HG03521 (cell line): ENCODE results near the gene TESPA1.
"Not testable (repeated sequence)": the region's sequence is repeated elsewhere in the genome, so short reads cannot be mapped to it uniquely, and the experiment has no call there.

Experiments used
- ATAC-seq: cut with Tn5 transposase; IDR thresholded peaks from one replicate; pipeline ENCODE4 v1.9.1; 2021; ENCODE audit warnings: mild to moderate bottlenecking, moderate library complexity; ENCODE audit not compliant: unreplicated experiment

The TESPA1 gene

DNA sequence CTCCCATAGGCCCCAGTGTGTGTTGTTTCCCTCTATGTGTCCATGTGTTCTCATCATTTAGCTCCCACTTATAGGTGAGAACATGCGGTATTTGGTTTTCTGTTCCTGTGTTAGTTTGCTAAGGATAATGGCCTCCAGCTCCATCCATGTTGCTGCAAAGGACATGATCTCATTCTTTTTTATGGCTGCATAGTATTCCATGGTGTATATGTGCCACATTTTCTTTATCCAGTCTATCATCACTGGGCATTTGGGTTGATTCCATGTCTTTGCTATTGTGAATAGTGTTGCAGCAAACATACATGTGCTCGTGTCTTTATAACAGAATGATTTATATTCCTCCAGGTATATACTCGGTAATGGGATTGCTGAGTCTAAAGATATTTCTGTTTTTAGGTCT is 2.2 kb upstream of the TESPA1 start:
- ATAC-seq: not testable (repeated sequence)

DNA sequence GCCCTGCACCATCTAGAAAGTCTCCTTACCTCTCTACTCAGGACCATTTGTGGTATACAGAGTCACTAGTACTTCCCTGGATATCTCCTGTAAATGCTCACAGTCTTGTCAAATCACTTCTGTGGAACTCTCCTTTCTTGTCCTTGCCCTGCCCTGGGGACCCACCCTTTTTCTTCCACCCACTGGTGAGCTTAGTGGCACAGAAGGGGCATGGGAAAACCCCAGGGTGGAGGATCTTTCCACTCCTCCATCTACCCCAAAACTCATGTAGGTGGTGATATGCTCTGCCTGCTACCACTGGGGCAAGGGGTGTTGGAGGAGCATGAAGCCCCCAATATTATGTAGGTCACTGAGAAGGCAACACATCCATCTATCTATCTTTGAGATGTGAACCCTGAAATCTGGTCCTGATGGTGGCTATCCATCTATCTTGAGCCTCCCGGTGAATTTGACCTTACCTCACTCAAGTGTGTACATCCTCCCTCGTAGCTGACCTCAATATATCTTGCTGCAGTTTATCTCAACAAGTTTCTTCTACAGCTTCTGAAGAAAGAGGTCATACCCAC is 943 bp downstream of the TESPA1 start:
- ATAC-seq: no peak

DNA sequence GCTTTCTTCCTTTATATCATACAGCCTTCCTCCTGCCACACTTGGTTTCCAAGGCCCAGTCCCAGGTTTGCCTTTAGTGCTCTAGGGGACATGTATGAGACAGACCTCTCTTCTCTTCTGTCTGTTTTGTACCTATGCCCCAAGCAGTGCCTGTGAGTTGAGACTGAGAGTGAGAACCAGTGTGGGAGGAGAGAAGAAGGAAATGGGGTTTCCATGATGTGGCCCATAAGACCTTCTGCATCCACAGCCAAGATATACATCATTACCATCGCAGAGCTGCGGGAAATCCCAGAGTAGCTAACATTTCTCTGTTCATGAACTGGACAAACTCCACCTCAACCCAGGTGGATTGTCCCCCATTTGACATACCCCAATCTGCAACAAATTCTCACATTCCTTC is 2.8 kb downstream of the TESPA1 start:
- no peak for ATAC-seq

DNA sequence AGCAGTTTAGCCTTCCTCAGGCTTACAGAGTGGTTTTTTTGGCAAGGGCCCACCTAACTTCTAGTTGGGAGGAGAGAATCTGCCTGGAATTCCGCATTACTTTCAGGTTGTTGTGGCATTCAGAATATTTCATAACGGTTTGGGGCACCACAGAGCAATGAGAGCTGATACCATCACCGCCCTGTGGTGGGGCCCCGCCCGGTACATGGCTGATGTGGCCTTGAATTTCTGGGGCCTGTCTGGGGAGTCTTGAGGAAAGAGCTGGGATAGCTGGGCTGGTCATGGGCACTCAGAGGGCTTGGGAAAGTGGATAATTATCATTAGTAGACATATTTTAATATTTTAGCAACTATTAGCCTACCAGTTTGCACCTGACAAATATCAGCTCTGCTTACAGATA is 4.2 kb downstream of the TESPA1 start:
- no peak for ATAC-seq

DNA sequence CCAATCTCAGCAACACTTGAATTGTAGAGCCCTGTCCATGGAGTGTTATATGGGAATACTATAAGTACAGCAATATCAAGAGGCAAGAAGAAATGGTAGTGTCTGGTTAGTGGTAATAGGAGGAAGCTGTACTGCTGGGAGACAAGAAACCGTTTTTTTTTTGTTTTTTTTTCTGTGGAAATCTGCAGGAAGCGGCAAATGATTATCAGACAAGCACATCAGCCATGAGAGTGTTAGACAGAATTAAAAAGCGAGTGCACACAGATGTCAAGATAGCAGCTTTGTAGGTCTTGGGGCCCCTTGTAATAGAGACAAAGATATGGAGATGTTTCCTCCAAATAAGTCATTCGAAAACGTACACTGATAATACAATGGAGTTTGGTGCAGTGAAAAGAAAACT is 6.7 kb downstream of the TESPA1 start:
- ATAC-seq: no peak

DNA sequence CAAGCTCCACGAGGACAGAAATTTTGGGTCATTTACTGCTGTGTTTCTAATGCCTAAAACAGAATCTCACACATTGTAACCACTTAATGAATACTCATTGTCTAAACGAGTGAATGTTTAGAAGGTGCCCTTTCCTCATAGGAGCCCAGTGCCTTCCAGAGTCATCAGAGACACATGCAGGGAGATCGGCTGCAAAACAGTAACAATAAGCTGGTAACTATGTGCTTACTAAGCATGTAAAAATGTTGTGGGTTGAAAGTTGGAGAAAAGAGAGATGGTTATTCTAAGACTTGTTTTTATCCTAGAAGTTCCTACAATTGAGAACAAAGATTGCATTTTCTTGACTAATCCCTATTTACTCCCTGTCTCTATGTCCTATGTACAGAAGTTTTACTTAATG is 7.4 kb downstream of the TESPA1 start:
- ATAC-seq: no peak

DNA sequence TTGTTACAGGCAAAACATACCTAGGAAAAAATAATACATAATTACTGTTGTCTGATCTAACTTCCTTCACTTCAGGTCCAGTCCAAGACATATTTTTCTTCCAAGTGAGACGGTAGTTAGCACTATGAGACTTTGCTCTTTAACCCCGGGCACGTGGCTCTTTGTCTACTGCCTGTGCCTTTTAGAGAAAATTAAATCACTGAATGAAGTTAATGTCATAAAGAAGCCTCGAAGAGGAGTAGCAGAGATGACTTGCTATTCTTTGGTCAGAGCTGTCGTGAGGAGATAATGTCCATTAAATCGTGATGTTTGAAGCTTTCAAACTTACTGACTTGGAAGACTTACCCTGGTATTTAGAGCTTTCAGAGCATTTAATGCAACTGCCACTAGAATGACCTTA is 8.7 kb downstream of the TESPA1 start:
- ATAC-seq: no peak

DNA sequence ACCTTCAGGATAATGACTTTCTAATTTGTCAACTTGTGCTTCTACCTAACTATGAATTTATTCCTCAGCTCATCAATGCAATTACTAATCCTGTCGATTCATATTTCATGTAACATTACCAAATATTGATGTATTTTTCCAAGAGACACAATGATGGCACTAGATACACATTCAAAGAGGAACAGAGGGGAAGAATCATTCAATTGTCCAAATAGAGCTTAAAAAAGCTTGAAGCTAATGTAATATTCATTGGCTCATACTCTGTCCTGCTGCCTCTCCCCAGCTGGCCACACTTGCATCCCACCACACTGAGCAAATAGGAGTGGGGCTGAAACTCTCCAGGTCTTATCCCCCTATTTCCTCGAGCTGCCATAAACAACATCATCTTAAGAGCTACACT is 9.3 kb downstream of the TESPA1 start:
- ATAC-seq: no peak

DNA sequence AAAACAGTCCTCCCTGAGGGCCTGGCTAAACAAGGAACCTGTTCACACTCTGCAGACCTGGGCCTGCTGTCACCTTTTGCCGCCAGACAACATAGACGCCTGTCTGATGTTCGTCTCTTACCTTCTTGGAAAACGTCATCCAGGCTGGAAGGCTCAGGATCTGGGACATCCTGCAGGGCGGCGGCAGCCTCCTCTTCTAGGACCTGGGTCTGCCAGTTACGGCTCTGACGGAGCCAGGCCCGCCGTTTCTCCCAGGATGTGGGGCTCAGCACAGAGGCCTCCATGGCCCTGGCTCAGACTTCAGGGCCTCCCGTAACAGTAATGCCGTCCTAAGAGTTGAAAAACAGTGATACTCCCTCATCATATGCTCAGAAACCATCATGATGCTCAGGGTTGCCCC is 10.3 kb downstream of the TESPA1 start:
- no peak for ATAC-seq

DNA sequence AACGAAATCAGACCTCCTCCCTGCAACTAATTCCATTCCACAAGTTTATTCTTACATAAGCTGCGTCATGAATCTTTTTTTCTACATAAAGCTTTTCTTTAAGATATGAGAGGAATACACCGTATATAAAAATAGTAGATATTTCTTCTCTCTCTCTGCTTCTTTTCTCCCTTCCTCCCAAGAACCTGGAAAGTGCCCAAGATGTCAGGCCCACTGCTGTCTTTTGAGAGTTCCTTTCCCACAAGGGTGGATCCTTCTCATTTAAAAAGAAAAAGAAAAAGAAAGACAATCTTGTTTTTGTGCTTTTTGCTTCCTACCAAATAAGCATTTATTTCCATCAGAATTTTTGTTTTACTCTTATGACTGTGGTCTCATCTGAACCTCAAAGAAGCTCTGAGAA is 11.0 kb downstream of the TESPA1 start:
- no peak for ATAC-seq

DNA sequence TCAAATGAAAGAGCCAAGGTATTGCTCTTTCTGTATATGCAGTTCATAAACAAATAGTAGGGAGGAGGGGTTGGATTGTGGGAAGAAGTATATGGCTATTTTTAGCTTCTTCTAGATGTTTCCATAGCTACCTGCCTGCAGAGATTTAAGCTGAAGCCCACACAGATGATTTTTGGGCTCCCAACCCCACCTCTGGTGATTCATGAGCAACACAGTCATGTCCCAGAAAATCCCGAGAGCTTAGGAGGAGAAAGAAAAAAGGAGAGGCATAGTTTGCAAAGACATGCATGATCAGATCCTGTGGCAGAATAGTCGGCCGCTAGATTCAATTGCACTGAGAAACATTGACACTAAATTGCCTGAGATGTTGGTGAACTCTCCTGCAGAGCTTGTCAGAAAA is 13.8 kb downstream of the TESPA1 start:
- ATAC-seq: no peak

DNA sequence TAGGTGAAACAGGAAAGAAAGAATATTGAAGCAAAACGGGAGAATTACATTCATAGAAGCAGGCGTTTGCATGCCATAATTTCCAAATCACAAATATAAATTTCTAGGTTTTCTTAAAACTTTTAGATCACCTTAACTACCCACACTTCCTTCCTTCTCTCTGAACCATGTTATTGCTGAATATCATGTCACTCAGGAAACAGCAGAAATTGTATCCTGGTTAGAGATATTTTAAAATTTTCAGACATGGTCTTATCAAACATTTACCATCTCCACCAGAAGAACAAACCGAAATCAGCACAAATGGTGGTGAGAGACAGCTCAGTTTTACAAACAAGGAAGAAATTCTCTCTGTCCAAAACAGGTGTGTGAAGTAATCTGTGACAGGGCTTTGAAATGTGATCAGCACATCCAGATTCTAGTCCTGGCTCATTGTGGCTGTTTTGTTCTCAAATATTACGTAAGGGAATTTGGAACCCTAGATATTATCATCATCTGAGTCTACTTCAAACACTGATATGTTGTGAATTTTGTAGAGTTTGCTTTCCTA is 16.3 kb downstream of the TESPA1 start:
- no peak for ATAC-seq

DNA sequence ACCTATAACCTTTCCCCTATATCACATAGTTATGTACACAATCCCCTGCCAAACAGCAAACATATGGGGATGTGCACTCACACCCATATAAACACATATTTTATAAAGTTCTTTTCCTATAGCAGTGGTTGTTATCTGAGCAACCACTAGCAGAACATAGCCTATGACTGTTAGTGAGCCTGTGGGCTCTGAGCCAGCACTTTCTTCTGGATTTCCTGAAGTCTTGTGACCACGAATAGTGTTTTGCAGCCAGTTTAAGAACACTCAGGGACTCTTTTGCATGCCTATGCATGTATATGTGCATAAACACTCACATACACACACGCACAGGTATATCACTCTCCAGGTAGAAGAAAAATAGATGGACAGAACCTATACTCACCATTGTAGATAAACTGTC is 17.1 kb downstream of the TESPA1 start:
- ATAC-seq: no peak

DNA sequence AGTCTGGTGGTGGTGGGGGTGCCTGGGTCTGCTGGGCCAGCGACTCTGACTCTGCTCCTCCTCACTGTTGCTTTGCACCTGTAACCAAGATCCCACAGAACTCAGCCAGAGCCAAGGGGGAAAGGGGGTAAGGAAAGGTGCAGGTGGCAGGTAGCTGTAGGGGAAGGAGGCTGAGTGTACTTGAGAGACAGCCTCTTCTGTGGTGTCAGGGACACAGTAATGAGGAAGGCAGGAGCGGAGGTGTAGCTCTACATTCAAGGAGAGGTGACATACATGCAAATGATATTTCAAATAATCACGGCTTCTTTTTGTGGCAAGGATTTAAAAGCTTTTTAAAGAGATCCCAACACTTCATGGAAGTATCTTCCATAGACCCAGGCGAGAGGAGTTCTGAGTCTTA is 23.4 kb downstream of the TESPA1 start:
- ATAC-seq: no peak

DNA sequence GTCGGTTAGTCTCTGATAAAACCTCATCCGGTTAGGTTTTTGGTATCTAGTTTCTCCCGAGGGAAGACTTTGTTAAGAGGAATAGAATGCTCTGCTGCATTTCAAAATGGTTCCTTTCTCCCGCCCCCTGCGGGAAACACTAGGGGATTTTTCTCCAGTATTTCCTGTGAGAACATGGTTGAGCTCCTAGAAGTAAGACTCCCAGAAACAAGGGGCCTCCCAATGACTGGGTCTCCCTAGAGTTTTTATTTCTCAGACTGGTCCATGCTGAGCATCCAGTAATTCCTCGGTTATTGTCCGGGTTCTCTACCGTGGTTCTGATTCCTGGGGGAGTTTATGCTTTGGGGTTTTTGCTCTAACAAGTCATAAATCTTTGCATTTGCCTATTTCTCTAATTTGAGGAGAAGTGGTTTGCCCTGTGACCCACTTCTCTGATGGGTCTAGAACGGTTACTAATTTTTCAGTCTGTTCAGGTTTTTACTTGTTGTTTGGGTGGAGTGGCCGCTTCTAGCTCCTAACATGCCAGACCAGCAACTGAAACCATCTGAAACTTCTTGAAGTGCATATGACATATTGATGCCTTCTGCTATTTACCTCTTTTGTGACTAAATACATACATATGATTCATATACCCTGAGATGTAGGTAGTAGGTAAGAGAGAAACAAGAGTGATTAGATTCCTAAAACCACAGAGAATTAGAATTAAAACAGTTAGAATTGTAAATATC is 25.1 kb downstream of the TESPA1 start:
- no peak for ATAC-seq

DNA sequence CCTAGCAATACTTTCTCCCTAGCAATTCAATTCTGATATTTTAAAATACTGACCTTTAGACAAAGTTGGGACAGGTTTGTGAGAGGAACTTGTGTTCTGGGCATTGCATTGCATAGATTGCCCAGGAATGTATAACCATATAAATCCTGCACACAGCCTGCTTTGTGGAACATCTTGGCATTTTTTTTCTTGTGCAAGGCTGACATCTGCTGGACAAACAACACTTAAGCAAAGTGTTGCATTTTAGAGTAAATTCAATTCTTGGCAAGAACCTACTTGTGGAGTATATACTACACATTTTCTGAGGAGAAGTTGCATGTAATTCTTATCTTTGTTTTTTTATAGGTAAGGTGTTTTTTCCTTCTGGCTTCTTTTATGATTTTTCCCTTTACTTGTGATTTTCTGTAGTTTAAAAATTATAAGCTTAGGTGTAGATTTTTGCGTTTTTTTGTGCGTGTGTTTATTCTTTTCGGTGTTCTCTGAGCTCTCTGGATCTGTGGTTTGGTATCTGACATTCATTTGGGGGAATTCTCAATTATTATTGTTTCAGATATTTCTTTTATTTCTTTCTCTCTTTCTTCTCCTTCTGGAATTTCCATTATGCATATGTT is 26.4 kb downstream of the TESPA1 start:
- ATAC-seq: no peak

DNA sequence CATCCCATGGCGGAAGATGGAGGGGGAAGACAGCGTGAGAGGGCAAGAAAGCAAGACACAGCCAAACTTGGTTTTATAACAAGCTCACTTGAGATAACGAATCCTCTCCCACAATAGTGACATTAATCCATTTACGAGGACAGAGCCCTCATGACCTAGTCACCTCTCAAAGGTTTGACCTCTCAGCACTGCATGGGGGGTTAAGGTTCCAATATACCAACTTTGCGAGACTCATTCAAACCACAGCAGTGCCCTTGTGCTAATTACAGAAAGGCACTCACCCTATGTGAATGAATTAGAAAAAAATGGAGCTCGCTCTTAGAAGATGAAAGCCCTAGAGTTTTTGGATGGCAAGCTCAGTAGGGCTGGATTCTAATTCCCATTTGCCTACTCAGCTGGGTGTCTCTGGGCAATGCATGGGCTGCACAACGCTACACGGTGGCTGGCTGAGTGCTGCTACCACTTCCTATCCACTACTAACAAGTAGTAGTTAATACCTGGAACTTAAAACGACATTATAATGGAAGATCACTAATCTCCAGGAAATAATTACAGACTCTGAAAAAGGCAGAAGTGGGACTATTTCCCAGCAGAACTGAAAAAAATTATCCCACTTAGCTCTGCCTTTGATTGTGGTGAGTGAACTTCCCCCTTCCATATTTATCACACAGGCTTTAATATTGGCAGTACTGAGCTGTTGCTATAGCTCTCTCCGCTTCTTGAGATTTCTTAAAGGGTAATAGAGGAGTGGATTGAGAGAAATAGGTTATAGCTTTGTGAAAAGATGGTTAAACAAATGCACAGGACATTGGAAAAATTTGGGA is 27.5 kb downstream of the TESPA1 start:
- ATAC-seq: no peak

DNA sequence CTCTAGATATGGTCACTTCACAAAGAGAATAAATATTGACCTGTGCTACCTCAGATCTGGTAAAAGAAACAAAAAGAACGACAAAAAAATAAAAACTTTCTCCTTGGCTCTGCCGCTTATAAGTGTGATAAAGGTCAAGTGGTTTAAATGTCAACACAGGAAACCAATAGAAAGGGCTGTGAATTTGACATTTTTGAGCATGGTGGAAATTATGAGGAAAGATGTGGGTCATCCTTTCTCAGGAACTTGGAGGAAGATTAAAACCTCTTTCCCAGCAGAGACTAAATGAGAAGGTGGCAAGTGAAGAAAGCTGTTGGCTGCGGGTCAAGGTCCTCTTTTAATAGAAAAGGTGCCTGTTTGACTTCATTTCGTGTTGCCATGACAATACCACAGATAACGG is 28.2 kb downstream of the TESPA1 start:
- no peak for ATAC-seq

DNA sequence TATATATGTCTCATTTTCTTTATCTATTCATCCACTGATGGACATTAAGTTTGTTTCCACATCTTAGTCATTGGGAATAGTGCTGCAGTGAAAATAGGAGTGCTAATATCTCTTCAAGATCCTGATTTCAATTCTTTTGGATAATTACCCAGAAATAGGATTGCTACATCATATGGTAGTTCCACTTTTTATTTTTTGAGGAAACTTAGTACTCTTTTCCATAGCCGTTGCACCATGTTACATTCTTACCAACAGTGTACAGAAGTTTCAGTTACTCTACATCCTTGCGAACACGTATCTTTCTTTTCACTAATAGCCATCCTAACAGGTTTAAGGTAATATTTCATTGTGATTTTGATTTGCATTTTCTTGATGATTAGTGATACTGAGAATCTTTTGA is 29.8 kb downstream of the TESPA1 start:
- no peak for ATAC-seq

DNA sequence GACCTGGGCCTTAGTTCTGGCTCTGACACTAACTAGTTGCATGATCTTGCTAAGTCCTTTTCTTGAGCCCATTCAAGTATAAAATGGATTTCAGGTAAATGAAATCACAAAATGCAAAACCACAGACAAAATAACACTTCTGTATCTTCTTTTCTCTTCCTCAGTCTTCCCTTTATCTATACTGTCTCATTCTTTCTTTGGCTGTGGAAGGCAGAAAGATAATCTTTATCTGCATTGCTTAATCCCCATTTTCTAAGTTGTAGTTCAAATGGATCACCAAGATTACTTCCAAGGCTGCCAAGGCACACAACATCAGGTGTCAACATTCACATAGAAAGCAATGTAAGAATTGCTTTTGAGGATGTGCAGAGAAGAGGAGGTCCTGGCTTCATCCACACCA is 30.3 kb downstream of the TESPA1 start:
- no peak for ATAC-seq

DNA sequence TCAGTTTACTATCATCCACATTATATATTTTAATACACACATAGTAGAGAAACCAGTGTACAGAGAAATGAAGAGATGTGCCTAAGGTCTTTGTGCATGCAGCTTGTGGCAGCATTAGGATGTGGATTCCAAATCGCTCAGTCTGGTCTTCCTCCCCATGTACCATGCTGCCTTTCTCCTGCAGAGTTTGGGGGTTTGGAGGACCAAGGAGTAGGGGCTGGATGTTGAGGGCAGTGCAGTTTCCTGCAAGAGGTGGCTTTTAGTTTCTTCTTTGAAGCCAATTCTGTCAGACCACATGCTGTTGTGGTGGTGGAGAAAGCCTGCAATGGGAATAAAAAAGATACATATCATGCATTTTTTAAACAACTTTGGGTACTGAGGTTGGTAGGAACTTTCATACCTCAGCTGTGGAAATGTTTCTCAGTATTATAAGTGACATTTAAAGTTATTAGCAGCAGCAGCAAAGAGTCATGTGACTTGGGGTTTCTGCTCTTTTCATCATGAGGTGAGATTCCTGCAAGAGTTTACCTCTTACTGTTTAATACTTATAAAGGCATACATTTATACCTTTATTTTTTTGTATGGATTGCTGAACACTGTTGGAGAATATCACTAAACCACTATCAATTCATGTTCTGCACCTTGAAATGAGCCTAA is 34.4 kb downstream of the TESPA1 start:
- ATAC-seq: no peak
